PFSK-1 (cell line): ENCODE results near the gene FGFR2.

ENCODE experiments used
- FOXP2 ChIP-seq: optimal IDR thresholded peaks from 2 replicates; pipeline ENCODE3; 2011; ENCODE audit warnings: borderline replicate concordance, control low read depth, inconsistent platforms; ENCODE audit not compliant: insufficient read depth; ENCODE audit errors: extremely low read length, extremely low read depth
- POLR2AphosphoS5 ChIP-seq: IDR thresholded peaks from 2 replicates; pipeline ENCODE4 v1.6.1; 2012; ENCODE audit warnings: low read depth, mild to moderate bottlenecking, control low read depth, low read length, moderate library complexity
- SIN3A ChIP-seq: IDR thresholded peaks from 2 replicates; pipeline ENCODE4 v1.6.1; 2012; ENCODE audit warnings: mild to moderate bottlenecking, low read length, moderate library complexity, borderline replicate concordance; ENCODE audit not compliant: insufficient read depth
- TAF1 ChIP-seq: IDR thresholded peaks from 2 replicates; pipeline ENCODE4 v1.6.1; 2012; ENCODE audit warnings: low read length, control low read depth, borderline replicate concordance; ENCODE audit not compliant: insufficient read depth
- TF ChIP-seq, protein P1 (sequence below), 2 experiments: IDR thresholded peaks; 2 replicates each; pipeline versions ENCODE4 v1.6.1 to v1.8.0; 2011 to 2012; ENCODE audit warnings: low read depth in 2 of 2, low read length in 2 of 2, control low read depth in 1 of 2, inconsistent platforms in 1 of 2, mild to moderate bottlenecking in 1 of 2, moderate library complexity in 1 of 2; ENCODE audit not compliant: insufficient read depth in 1 of 2

FGFR2 gene

DNA sequence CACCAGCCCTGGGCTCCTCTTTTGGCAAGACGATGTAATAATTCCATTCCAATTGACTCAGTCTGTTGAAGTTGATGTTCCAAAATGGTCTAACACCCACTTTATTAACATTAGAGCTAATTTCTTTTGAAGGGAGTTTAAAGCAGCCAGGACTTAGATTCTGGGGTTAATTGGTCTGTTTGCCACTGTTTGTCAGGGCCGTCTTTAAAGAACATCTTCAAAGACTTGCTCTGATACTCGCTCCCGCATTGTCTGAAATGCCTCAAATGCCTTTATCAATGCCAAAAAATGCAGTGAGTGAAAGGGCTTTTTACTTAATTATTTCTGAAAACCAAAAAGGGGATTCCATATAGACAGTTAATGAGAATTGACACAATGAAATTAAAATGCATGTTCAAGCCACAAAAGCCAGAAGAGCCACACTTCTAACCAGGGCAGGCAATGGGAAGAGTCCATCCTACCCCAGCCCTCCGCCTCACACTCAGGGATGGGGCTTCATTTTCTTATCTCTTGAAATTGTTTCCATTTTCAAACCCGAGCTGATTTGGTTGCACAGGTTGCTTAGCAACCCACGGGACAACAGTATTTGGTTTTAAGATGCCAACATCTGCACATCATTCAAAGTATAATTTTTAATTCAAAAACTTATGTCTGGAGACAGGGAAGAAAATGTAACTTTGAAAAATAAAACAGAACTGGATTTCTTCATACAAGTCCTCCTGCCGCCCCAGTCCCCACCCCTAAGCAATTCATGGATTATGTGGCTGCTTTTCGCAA lies 163.0 kb downstream of the FGFR2 start:
- no peak for TF ChIP-seq SIN3A
- no peak for TF ChIP-seq FOXP2
- TF ChIP-seq, protein P1, sequence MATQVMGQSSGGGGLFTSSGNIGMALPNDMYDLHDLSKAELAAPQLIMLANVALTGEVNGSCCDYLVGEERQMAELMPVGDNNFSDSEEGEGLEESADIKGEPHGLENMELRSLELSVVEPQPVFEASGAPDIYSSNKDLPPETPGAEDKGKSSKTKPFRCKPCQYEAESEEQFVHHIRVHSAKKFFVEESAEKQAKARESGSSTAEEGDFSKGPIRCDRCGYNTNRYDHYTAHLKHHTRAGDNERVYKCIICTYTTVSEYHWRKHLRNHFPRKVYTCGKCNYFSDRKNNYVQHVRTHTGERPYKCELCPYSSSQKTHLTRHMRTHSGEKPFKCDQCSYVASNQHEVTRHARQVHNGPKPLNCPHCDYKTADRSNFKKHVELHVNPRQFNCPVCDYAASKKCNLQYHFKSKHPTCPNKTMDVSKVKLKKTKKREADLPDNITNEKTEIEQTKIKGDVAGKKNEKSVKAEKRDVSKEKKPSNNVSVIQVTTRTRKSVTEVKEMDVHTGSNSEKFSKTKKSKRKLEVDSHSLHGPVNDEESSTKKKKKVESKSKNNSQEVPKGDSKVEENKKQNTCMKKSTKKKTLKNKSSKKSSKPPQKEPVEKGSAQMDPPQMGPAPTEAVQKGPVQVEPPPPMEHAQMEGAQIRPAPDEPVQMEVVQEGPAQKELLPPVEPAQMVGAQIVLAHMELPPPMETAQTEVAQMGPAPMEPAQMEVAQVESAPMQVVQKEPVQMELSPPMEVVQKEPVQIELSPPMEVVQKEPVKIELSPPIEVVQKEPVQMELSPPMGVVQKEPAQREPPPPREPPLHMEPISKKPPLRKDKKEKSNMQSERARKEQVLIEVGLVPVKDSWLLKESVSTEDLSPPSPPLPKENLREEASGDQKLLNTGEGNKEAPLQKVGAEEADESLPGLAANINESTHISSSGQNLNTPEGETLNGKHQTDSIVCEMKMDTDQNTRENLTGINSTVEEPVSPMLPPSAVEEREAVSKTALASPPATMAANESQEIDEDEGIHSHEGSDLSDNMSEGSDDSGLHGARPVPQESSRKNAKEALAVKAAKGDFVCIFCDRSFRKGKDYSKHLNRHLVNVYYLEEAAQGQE (IDR thresholded peaks at IDR 0.05; ENCODE audit: insufficient read depth in 1 of 2, low read depth in 2 of 2, low read length in 2 of 2), result no peak
- no peak for TF ChIP-seq TAF1
- TF ChIP-seq POLR2AphosphoS5, result no peak

DNA sequence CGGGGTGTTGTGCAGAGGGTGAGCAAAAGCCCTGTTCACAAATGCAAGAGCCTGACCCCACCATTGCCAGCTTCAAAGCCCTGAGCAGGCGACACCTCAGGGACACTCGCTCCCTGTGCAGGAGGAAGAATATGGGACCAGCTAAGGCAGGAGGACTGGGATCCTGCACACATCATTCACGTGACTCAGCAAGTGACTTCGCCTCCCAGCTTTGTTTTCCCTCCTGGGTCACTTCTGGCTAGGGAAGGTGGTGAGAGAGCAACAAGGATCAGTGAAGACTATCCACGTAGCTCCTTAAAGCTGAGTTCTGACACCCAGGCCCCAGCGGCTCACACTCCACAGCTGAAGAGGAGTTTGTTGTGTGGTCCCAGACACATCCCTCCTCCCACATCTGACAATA lies 164.3 kb downstream of the FGFR2 start:
- TF ChIP-seq POLR2AphosphoS5, result no peak
- TF ChIP-seq, protein P1 (IDR thresholded peaks at IDR 0.05; ENCODE audit: insufficient read depth in 1 of 2, low read depth in 2 of 2, low read length in 2 of 2), result no peak
- no peak for TF ChIP-seq SIN3A
- TF ChIP-seq FOXP2, result no peak
- no peak for TF ChIP-seq TAF1

GRCh38 chr10:121428867-121429266 lies 169.4 kb downstream of the FGFR2 start:
- no peak for TF ChIP-seq SIN3A
- TF ChIP-seq POLR2AphosphoS5, result no peak
- TF ChIP-seq, protein P1 (IDR thresholded peaks at IDR 0.05; ENCODE audit: insufficient read depth in 1 of 2, low read depth in 2 of 2, low read length in 2 of 2), result no peak
- TF ChIP-seq FOXP2, result no peak
- no peak for TF ChIP-seq TAF1
